GM12872 (cell line): ENCODE measurements around the gene HDC.

Experiments used
- CTCF ChIP-seq: IDR thresholded peaks from 3 replicates; pipeline ENCODE4 v1.5.1; 2011; ENCODE audit warnings: low read depth, mild to moderate bottlenecking, low read length, moderate library complexity; ENCODE audit not compliant: insufficient read depth

Gene HDC

GRCh38 chr15:50235794-50236193 is 29.7 kb downstream of the HDC start:
- TF ChIP-seq CTCF = no peak

- no peak for TF ChIP-seq CTCF
Observed at GRCh38 chr15:50234764-50235163, 30.8 kb downstream of the HDC start.

GRCh38 chr15:50233192-50233736 is 32.3 kb downstream of the HDC start:
- TF ChIP-seq CTCF = no peak

- TF ChIP-seq CTCF = no peak
Observed at GRCh38 chr15:50232791-50233190, 32.7 kb downstream of the HDC start.

GRCh38 chr15:50231761-50232160 is 33.8 kb downstream of the HDC start:
- TF ChIP-seq CTCF = no peak

GRCh38 chr15:50229336-50229735 is 36.2 kb downstream of the HDC start:
- no peak for TF ChIP-seq CTCF

- no peak for TF ChIP-seq CTCF
Observed at GRCh38 chr15:50228866-50229265, 36.7 kb downstream of the HDC start.
